GM23248 (cell line): ENCODE measurements around the gene TOMM7. TPM values are rescaled to one million over a fixed set of nuclear protein-coding genes. Genes with fewer than 3 reads are reported as not detected.

Experiments
- DNase-seq: peaks from one replicate; pipeline ENCODE4 v3.0.0-alpha.2; 2015
- H2AFZ ChIP-seq: fragments of 200-600 bp; sonication (generic); 2 replicates; pipeline ENCODE4 v1.6.1; 2016; ENCODE audit warnings: antibody characterized with exemption
- H3F3A ChIP-seq: fragments of 200-600 bp; sonication (generic); 2 replicates; pipeline ENCODE4 v1.6.1; 2016; ENCODE audit warnings: mild to moderate bottlenecking, antibody characterized with exemption, mixed run types; ENCODE audit not compliant: insufficient read depth
- H3K27ac ChIP-seq: fragments of 200-600 bp; sonication (generic); 2 replicates; pipeline ENCODE4 v1.5.1; 2016; ENCODE audit warnings: mild to moderate bottlenecking
- H3K27me3 ChIP-seq: fragments of 200-600 bp; sonication (generic); replicated peaks from 2 replicates; pipeline ENCODE4 v1.6.1; 2016; ENCODE audit warnings: mild to moderate bottlenecking; ENCODE audit not compliant: insufficient read depth
- H3K36me3 ChIP-seq: fragments of 200-600 bp; sonication (generic); 2 replicates; pipeline ENCODE4 v1.6.1; 2016; ENCODE audit warnings: low read depth, mild to moderate bottlenecking
- H3K4me1 ChIP-seq: fragments of 200-600 bp; sonication (generic); 2 replicates; pipeline ENCODE4 v1.6.1; 2016; ENCODE audit warnings: mild to moderate bottlenecking; ENCODE audit not compliant: insufficient read depth
- H3K4me2 ChIP-seq: fragments of 200-600 bp; sonication (generic); one replicate; pipeline ENCODE4 v1.6.1; 2016; ENCODE audit warnings: mild to moderate bottlenecking; ENCODE audit not compliant: unreplicated experiment
- H3K4me3 ChIP-seq: fragments of 200-600 bp; sonication (generic); 2 replicates; pipeline ENCODE4 v1.5.1; 2016; ENCODE audit warnings: mild to moderate bottlenecking
- H3K79me2 ChIP-seq: fragments of 200-600 bp; sonication (generic); 2 replicates; pipeline ENCODE4 v1.6.1; 2016; ENCODE audit warnings: mild to moderate bottlenecking; ENCODE audit not compliant: insufficient read depth
- H3K9ac ChIP-seq: fragments of 200-600 bp; sonication (generic); 2 replicates; pipeline ENCODE4 v1.6.1; 2016; ENCODE audit warnings: mild to moderate bottlenecking
- H3K9me2 ChIP-seq: fragments of 200-600 bp; sonication (generic); 2 replicates; pipeline ENCODE4 v1.6.1; 2016; ENCODE audit warnings: mixed run types, mild to moderate bottlenecking, moderate library complexity; ENCODE audit not compliant: insufficient read depth
- H3K9me3 ChIP-seq: fragments of 200-600 bp; sonication (generic); one replicate; pipeline ENCODE4 v1.6.1; 2017; ENCODE audit warnings: low read depth
- H4K20me1 ChIP-seq: fragments of 200-600 bp; sonication (generic); 2 replicates; pipeline ENCODE4 v1.6.0; 2016; ENCODE audit not compliant: insufficient read depth
- EZH2 ChIP-seq: fragments of 200-600 bp; sonication (generic); IDR thresholded peaks from 2 replicates; pipeline ENCODE4 v1.6.1; 2018; ENCODE audit warnings: antibody characterized with exemption, mild to moderate bottlenecking; ENCODE audit not compliant: insufficient read depth, poor library complexity, severe bottlenecking
- EZH2phosphoT487 ChIP-seq: fragments of 200-600 bp; sonication (generic); IDR thresholded peaks from 2 replicates; pipeline ENCODE4 v1.6.1; 2018; ENCODE audit warnings: antibody characterized with exemption, moderate library complexity, mild to moderate bottlenecking, low read depth; ENCODE audit not compliant: insufficient read depth
- WGBS, 2 experiments: methylation state at CpG; one replicate each; pipeline ENCODE4 v1.1.6; 2015 to 2017; ENCODE audit warnings: low lambda C conversion rate in 2 of 2, low coverage in 1 of 2; ENCODE audit errors: missing lambda C conversion rate in 2 of 2; 5-methylcytosine and 5-hydroxymethylcytosine counted together
- in situ Hi-C: fragments of 300-500 bp; cut with MboI; formaldehyde crosslinking; loops from 2 replicates; pipeline ENCODE4 v1.15.0; 2020
- polyA plus RNA-seq: library from polyadenylated mRNA; unstranded; fragments of >200 nt; fragmentation: Nextera tagmentation; extraction: Ambion mirVana; gene quantifications from 2 replicates; pipeline ENCODE4 v1.2.1, GENCODE V29; 2016
- total RNA-seq: library from RNA; depleted of rRNA; stranded (reverse); fragments of >200 nt; shearing (Covaris generic); gene quantifications from 2 replicates; pipeline ENCODE4 v1.2.3, GENCODE V29; 2014

The TOMM7 gene
- total and polyA plus RNA-seq, 2 experiments from 2014 or later = 132 to 408 TPM

DNA sequence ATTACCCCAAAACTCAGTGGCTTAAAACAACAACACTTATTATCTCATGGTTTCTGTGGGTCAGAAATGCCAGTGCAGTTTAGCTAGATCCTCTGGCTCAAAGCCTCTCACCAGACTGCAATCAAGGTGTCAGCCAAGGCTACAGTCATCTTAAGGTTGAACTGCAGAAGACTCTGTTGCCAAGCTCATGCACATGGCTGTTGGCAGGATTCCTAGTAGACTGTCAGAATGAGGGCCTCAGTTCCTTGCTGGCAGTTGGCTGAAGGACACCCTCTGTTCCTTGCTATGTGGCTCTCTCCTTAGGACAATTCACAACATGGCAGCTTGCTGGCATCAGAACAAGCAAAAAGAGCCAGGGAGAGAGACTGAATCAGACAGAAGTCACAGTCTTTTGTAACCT is 34.7 kb downstream of the TOMM7 start:
- no peak overlapping the region for H3K4me2 ChIP-seq
- H3K27ac ChIP-seq = no peak overlapping the region
- in situ Hi-C loops = no loop called here
- no peaks in the 10 kb centered on the region for H3K27me3 ChIP-seq
- H3K4me1 ChIP-seq = peaks cover 11% of the 10 kb centered on the region
- no peak overlapping the region for H3K9ac ChIP-seq
- peak; percentile 48 for DNase-seq
- peaks cover 6% of the 10 kb centered on the region for H3F3A ChIP-seq
- H3K9me2 ChIP-seq = no peaks in the 10 kb centered on the region
- H4K20me1 ChIP-seq = no peaks in the 10 kb centered on the region
- H3K9me3 ChIP-seq = no peaks in the 10 kb centered on the region
- no peaks in the 10 kb centered on the region for H3K79me2 ChIP-seq
- no peaks in the 10 kb centered on the region for H3K36me3 ChIP-seq
- no peak overlapping the region for H3K4me3 ChIP-seq
- 0 out of 2 replicates have a peak overlapping the region, but pooled peaks have one; percentile 25 for H2AFZ ChIP-seq
- TF ChIP-seq EZH2 (no peak), EZH2phosphoT487 (no peak)

DNA sequence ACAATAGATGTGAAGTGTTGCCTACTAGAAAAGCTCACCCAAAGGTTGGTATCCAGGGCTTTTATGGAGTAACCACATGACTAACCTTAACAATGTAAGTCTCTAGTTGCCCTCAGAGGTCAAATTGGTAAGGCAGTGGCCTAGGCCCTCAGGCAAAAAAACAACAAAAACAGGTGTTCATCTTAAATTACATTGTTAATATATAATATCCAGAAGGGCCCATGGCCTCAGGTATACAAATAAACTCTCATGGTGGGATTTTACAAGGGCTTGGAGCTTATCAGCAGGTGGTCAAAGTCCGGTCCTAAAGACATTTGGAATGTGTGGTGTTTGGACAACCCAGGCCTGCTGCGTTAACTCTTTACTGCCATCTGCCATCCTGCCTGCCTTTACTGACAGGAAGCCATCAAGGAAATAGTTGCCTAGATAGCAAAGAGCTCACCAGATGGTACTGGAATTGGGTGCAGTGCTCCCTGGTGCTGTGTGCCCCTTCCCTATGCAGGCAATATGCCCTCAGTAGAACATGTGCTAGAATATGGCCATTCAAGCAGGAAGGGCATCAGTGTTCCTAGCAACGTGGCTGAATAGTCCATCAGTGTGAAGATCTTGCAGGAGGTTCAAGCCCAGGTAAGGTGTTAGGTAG is 36.2 kb downstream of the TOMM7 start:
- H3F3A ChIP-seq = peaks cover 16% of the 10 kb centered on the region
- no peak overlapping the region for H3K4me3 ChIP-seq
- H3K9ac ChIP-seq = no peak overlapping the region
- H3K9me2 ChIP-seq = no peaks in the 10 kb centered on the region
- H2AFZ ChIP-seq = no peak overlapping the region
- H3K79me2 ChIP-seq = no peaks in the 10 kb centered on the region
- no peaks in the 10 kb centered on the region for H3K27me3 ChIP-seq
- 78 to 89% methylated on average over 3 of the region's 3 CpGs for WGBS, 2 experiments
- no peaks in the 10 kb centered on the region for H4K20me1 ChIP-seq
- H3K27ac ChIP-seq = no peak overlapping the region
- no peak for DNase-seq
- in situ Hi-C loops = no loop called here
- H3K9me3 ChIP-seq = no peaks in the 10 kb centered on the region
- peaks cover 21% of the 10 kb centered on the region for H3K4me1 ChIP-seq
- no peaks in the 10 kb centered on the region for H3K36me3 ChIP-seq
- no peak overlapping the region for H3K4me2 ChIP-seq
- TF ChIP-seq EZH2phosphoT487 = no peak
- no peak for TF ChIP-seq EZH2

DNA sequence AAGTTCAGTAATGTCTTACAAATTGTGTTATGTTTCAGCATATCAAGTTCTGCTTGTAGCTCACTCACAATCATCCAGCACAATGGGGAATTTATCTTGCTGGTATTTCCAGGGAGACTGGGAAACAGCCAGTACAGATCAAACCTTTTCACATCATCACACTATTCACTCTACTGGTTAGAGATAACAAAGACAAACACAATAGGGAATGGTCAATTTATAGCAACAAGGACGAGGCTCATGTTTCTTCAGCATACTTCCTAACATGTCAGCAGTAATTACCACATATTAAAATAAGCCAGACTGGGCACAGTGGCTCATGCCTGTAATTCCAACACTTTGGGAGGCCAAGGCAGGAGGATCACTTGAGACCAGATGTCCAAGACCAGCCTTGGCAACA is 38.3 kb downstream of the TOMM7 start:
- in situ Hi-C loops = no loop called here
- TF ChIP-seq EZH2phosphoT487 (no peak), EZH2 (no peak)
- no peaks in the 10 kb centered on the region for H3K9me2 ChIP-seq
- no peak overlapping the region for H3K9ac ChIP-seq
- H3K4me2 ChIP-seq = no peak overlapping the region
- H3K4me1 ChIP-seq = peaks cover 37% of the 10 kb centered on the region
- no peak overlapping the region for H3K27ac ChIP-seq
- WGBS, 2 experiments = 62% methylated on average over 1 of the region's 1 CpG
- H3K4me3 ChIP-seq = no peak overlapping the region
- no peaks in the 10 kb centered on the region for H3K79me2 ChIP-seq
- no peak overlapping the region for H2AFZ ChIP-seq
- H3K36me3 ChIP-seq = no peaks in the 10 kb centered on the region
- DNase-seq = no peak
- H3K9me3 ChIP-seq = no peaks in the 10 kb centered on the region
- H3K27me3 ChIP-seq = no peaks in the 10 kb centered on the region
- H4K20me1 ChIP-seq = no peaks in the 10 kb centered on the region
- H3F3A ChIP-seq = peaks cover 31% of the 10 kb centered on the region

DNA sequence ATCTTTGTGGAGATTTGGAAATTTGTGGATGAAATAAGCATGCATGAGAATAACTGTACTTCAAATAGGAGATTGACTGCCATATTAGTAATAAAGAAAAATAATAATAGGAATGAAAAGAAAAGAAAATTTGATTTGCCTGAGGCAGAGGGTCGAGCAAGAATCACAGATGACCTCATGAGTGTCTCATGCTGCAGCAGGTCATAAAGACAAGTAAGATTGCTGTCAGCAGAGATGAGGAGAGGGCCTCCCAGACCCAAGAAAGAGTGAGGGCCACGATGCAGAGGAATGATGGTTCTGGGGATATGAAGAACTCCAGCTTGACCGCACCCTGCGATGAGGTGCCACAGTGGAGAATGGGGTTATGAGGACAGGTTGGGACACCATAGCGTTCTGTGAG is 39.2 kb downstream of the TOMM7 start:
- no peaks in the 10 kb centered on the region for H4K20me1 ChIP-seq
- H3K9me3 ChIP-seq = no peaks in the 10 kb centered on the region
- no peak overlapping the region for H3K4me2 ChIP-seq
- peaks cover 46% of the 10 kb centered on the region for H3K4me1 ChIP-seq
- H2AFZ ChIP-seq = no peak overlapping the region
- no peaks in the 10 kb centered on the region for H3K79me2 ChIP-seq
- H3K27ac ChIP-seq = no peak overlapping the region
- TF ChIP-seq EZH2 (no peak), EZH2phosphoT487 (no peak)
- no peak overlapping the region for H3K4me3 ChIP-seq
- H3K27me3 ChIP-seq = no peaks in the 10 kb centered on the region
- H3K9ac ChIP-seq = no peak overlapping the region
- peak; percentile 7 for DNase-seq
- no peaks in the 10 kb centered on the region for H3K9me2 ChIP-seq
- WGBS, 2 experiments = 86 to 89% methylated on average over 5 of the region's 5 CpGs
- H3K36me3 ChIP-seq = no peaks in the 10 kb centered on the region
- H3F3A ChIP-seq = peaks cover 39% of the 10 kb centered on the region
- in situ Hi-C loops = no loop called here
